Calu3 (cell line): ENCODE measurements around the gene ZNF594. TPM values are rescaled to one million over a fixed set of nuclear protein-coding genes. Genes with fewer than 3 reads are reported as not detected.
"Not testable (repeated sequence)": the region's sequence is repeated elsewhere in the genome, so short reads cannot be mapped to it uniquely, and the experiment has no call there.

ENCODE experiments used
- BruUV-seq: library from RNA; stranded (reverse); fragments of 400-500 nt; replicated peaks from 2 replicates; lab custom pipeline; 2021; lab: Mats Ljungman, UMichigan
- CTCF ChIA-PET: fragments of 300-600 bp; sonication (Branson Sonifier 250); formaldehyde crosslinking; loops from one replicate; lab custom pipeline; 2022; ENCODE audit warnings: antibody characterized with exemption; lab: Charles Lee
- DNase-seq: peaks from one replicate; pipeline ENCODE4 v3.0.0; 2022
- H3K27ac Mint-ChIP-seq: one replicate; pipeline ENCODE4 v1.8.0; 2022; ENCODE audit warnings: mixed read lengths; ENCODE audit not compliant: unreplicated experiment
- H3K27me3 Mint-ChIP-seq: one replicate; pipeline ENCODE4 v1.8.0; 2022; ENCODE audit warnings: mixed read lengths; ENCODE audit not compliant: unreplicated experiment
- H3K36me3 Mint-ChIP-seq: one replicate; pipeline ENCODE4 v1.8.0; 2022; ENCODE audit warnings: mild to moderate bottlenecking, moderate library complexity, mixed read lengths; ENCODE audit not compliant: insufficient read depth, unreplicated experiment
- H3K4me1 Mint-ChIP-seq: one replicate; pipeline ENCODE4 v1.8.0; 2022; ENCODE audit warnings: mild to moderate bottlenecking, low read depth, mixed read lengths; ENCODE audit not compliant: unreplicated experiment
- H3K4me3 Mint-ChIP-seq: one replicate; pipeline ENCODE4 v1.8.0; 2022; ENCODE audit warnings: mild to moderate bottlenecking, low read depth, moderate library complexity, mixed read lengths; ENCODE audit not compliant: unreplicated experiment
- H3K9me3 Mint-ChIP-seq: one replicate; pipeline ENCODE4 v1.8.0; 2022; ENCODE audit warnings: low read depth, mixed read lengths; ENCODE audit not compliant: unreplicated experiment
- CTCF ChIP-seq: fragments of 200-600 bp; IDR thresholded peaks from one replicate; pipeline ENCODE4 v1.8.0; 2022; ENCODE audit warnings: antibody characterized with exemption; ENCODE audit not compliant: unreplicated experiment
- intact Hi-C: fragments of 100-400 bp; cut with micrococcal nuclease; formaldehyde crosslinking; loops from one replicate; pipeline ENCODE4 v1.10.0; 2022; ENCODE audit not compliant: unreplicated experiment
- total RNA-seq: library from RNA; stranded (reverse); gene quantifications from 2 replicates; pipeline ENCODE4 v1.2.3, GENCODE V29; 2022

ZNF594 gene
- total RNA-seq, 1 experiment from 2014 or later = 12.9 TPM

GRCh38 chr17:5164436-5164835 is 27.2 kb downstream of the ZNF594 start:
- intact Hi-C loops = no loop called here
- no peaks in the 10 kb centered on the region for H3K36me3 Mint-ChIP-seq
- CTCF ChIA-PET = no interaction called here

GRCh38 chr17:5161793-5162192 is 29.9 kb downstream of the ZNF594 start:
- H3K27me3 Mint-ChIP-seq = peaks cover 24% of the 10 kb centered on the region
- H3K4me3 Mint-ChIP-seq, BruUV-seq, H3K4me1 Mint-ChIP-seq, H3K27ac Mint-ChIP-seq, H3K9me3 Mint-ChIP-seq, CTCF ChIA-PET, DNase-seq, intact Hi-C loops, H3K36me3 Mint-ChIP-seq: not testable (repeated sequence)

More at GRCh38 chr17:5164436-5164835, 27.2 kb downstream of the ZNF594 start:
- Mint-ChIP-seq H3K4me3 (no peak overlapping the region), H3K9me3 (peaks cover 3% of the 10 kb centered on the region), H3K27me3 (peaks cover 5% of the 10 kb centered on the region), H3K4me1 (no peaks in the 10 kb centered on the region), H3K27ac (no peak overlapping the region)
- no TSS peak for BruUV-seq
- TF ChIP-seq CTCF = no peak
- no peak for DNase-seq

GRCh38 chr17:5160702-5161101 is 31.0 kb downstream of the ZNF594 start:
- CTCF ChIA-PET, BruUV-seq, H3K27ac Mint-ChIP-seq, H3K4me1 Mint-ChIP-seq, intact Hi-C loops, H3K4me3 Mint-ChIP-seq, DNase-seq, H3K36me3 Mint-ChIP-seq, H3K9me3 Mint-ChIP-seq: not testable (repeated sequence)
- peaks cover 24% of the 10 kb centered on the region for H3K27me3 Mint-ChIP-seq

- H3K9me3 Mint-ChIP-seq, H3K36me3 Mint-ChIP-seq, DNase-seq, H3K27me3 Mint-ChIP-seq, H3K4me1 Mint-ChIP-seq, H3K27ac Mint-ChIP-seq, CTCF ChIA-PET, intact Hi-C loops, BruUV-seq, H3K4me3 Mint-ChIP-seq: not testable (repeated sequence)
Observed at GRCh38 chr17:5146122-5146521, 45.5 kb downstream of the ZNF594 start.

- intact Hi-C loops, CTCF ChIA-PET, BruUV-seq, H3K27me3 Mint-ChIP-seq, H3K9me3 Mint-ChIP-seq, H3K36me3 Mint-ChIP-seq, H3K4me3 Mint-ChIP-seq, DNase-seq, H3K27ac Mint-ChIP-seq, H3K4me1 Mint-ChIP-seq: not testable (repeated sequence)
Observed at GRCh38 chr17:5142877-5143276, 48.8 kb downstream of the ZNF594 start.

- no peak overlapping the region for H3K27ac Mint-ChIP-seq
- H3K27me3 Mint-ChIP-seq = no peaks in the 10 kb centered on the region
- intact Hi-C loops = no loop called here
- no peak for TF ChIP-seq CTCF
- no peaks in the 10 kb centered on the region for H3K9me3 Mint-ChIP-seq
- DNase-seq = no peak
- no TSS peak for BruUV-seq
- CTCF ChIA-PET = no interaction called here
- no peak overlapping the region for H3K4me3 Mint-ChIP-seq
- no peaks in the 10 kb centered on the region for H3K36me3 Mint-ChIP-seq
- H3K4me1 Mint-ChIP-seq = no peaks in the 10 kb centered on the region
Observed at GRCh38 chr17:5139458-5139732, 52.3 kb downstream of the ZNF594 start.
